NCI-H1417 treated with DMSO at 0.1 percent for 48 hours (cell line): ENCODE measurements around the gene HSPA12A.

ENCODE experiments used
- DNase-seq: peaks from one replicate; lab custom pipeline; 2025; lab: John Stamatoyannopoulos, UW

HSPA12A gene

GRCh38 chr10:116771101-116771958, 29.0 kb upstream of the HSPA12A start:
- DNase-seq: no peak

- DNase-seq: no peak
Measured at GRCh38 chr10:116770281-116770680, 27.9 kb upstream of the HSPA12A start.

- DNase-seq: no peak
Measured at GRCh38 chr10:116769791-116770190, 27.4 kb upstream of the HSPA12A start.

- DNase-seq: no peak
Measured at GRCh38 chr10:116769368-116769767, 27.0 kb upstream of the HSPA12A start.

- no peak for DNase-seq
Measured at GRCh38 chr10:116768786-116769185, 26.4 kb upstream of the HSPA12A start.

- no peak for DNase-seq
Measured at GRCh38 chr10:116766837-116767634, 24.7 kb upstream of the HSPA12A start.

- DNase-seq: no peak
Measured at GRCh38 chr10:116766241-116766827, 24.0 kb upstream of the HSPA12A start.

- DNase-seq: no peak
Measured at GRCh38 chr10:116765648-116766081, 23.3 kb upstream of the HSPA12A start.

GRCh38 chr10:116764979-116765378, 22.6 kb upstream of the HSPA12A start:
- no peak for DNase-seq

- no peak for DNase-seq
Measured at GRCh38 chr10:116763440-116763839, 21.1 kb upstream of the HSPA12A start.

- DNase-seq: no peak
Measured at GRCh38 chr10:116761883-116762282, 19.5 kb upstream of the HSPA12A start.

- no peak for DNase-seq
Measured at GRCh38 chr10:116760919-116761318, 18.6 kb upstream of the HSPA12A start.

- no peak for DNase-seq
Measured at GRCh38 chr10:116757246-116757645, 14.9 kb upstream of the HSPA12A start.

- no peak for DNase-seq
Measured at GRCh38 chr10:116756277-116756676, 13.9 kb upstream of the HSPA12A start.

- DNase-seq: no peak
Measured at GRCh38 chr10:116753759-116754158, 11.4 kb upstream of the HSPA12A start.

GRCh38 chr10:116752969-116753665, 10.8 kb upstream of the HSPA12A start:
- no peak for DNase-seq

GRCh38 chr10:116752563-116752962, 10.2 kb upstream of the HSPA12A start:
- no peak for DNase-seq

- DNase-seq: no peak
Measured at GRCh38 chr10:116748471-116748870, 6.1 kb upstream of the HSPA12A start.

GRCh38 chr10:116748041-116748440, 5.7 kb upstream of the HSPA12A start:
- DNase-seq: no peak

GRCh38 chr10:116747325-116747724, 5.0 kb upstream of the HSPA12A start:
- DNase-seq: no peak

GRCh38 chr10:116744885-116745284, 2.5 kb upstream of the HSPA12A start:
- no peak for DNase-seq

GRCh38 chr10:116744163-116744753, 1.9 kb upstream of the HSPA12A start:
- no peak for DNase-seq
